GM19397 (cell line): ENCODE data around the gene EIPR1.
"Not testable (repeated sequence)": the region's sequence is repeated elsewhere in the genome, so short reads cannot be mapped to it uniquely, and the experiment has no call there.

Experiments
- ATAC-seq: cut with Tn5 transposase; IDR thresholded peaks from one replicate; pipeline ENCODE4 v1.9.1; 2021; ENCODE audit warnings: mild to moderate bottlenecking, moderate library complexity; ENCODE audit not compliant: unreplicated experiment

The EIPR1 gene

GRCh38 chr2:3182848-3183247 lies 194.8 kb downstream of the EIPR1 start:
- ATAC-seq = no peak

- no peak for ATAC-seq
Measured at GRCh38 chr2:3181416-3182010, 196.1 kb downstream of the EIPR1 start.

- not testable (repeated sequence) for ATAC-seq
Measured at GRCh38 chr2:3180909-3181221, 196.8 kb downstream of the EIPR1 start.

GRCh38 chr2:3180082-3180908 lies 197.3 kb downstream of the EIPR1 start:
- ATAC-seq = no peak

GRCh38 chr2:3179626-3180025 lies 198.0 kb downstream of the EIPR1 start:
- no peak for ATAC-seq

- no peak for ATAC-seq
Measured at GRCh38 chr2:3179208-3179607, 198.4 kb downstream of the EIPR1 start.

- ATAC-seq = no peak
Measured at GRCh38 chr2:3178578-3179031, 199.0 kb downstream of the EIPR1 start.

- no peak for ATAC-seq
Measured at GRCh38 chr2:3177891-3178577, 199.6 kb downstream of the EIPR1 start.

- no peak for ATAC-seq
Measured at GRCh38 chr2:3176869-3177255, 200.8 kb downstream of the EIPR1 start.

GRCh38 chr2:3176071-3176868 lies 201.3 kb downstream of the EIPR1 start:
- no peak for ATAC-seq

- ATAC-seq = no peak
Measured at GRCh38 chr2:3175568-3175955, 202.1 kb downstream of the EIPR1 start.

GRCh38 chr2:3174626-3175567 lies 202.7 kb downstream of the EIPR1 start:
- ATAC-seq = no peak

GRCh38 chr2:3173031-3173430 lies 204.6 kb downstream of the EIPR1 start:
- no peak for ATAC-seq

GRCh38 chr2:3172265-3172935 lies 205.2 kb downstream of the EIPR1 start:
- ATAC-seq = no peak

- no peak for ATAC-seq
Measured at GRCh38 chr2:3171564-3172264, 205.9 kb downstream of the EIPR1 start.

- no peak for ATAC-seq
Measured at GRCh38 chr2:3170792-3171455, 206.7 kb downstream of the EIPR1 start.

- no peak for ATAC-seq
Measured at GRCh38 chr2:3169106-3169870, 208.3 kb downstream of the EIPR1 start.
